Keratinocyte (primary cell): Measurements from ENCODE around the gene TMEM161A. TPM values are rescaled to one million over a fixed set of nuclear protein-coding genes. Genes with fewer than 3 reads are reported as not detected.

Source experiments
- DNase-seq: peaks from one replicate; pipeline ENCODE4 v3.0.0-alpha.2; 2011; ENCODE audit warnings: low read depth, missing footprints, low spot score
- FAIRE-seq: peaks from 2 replicates; lab custom pipeline; 2011; peaks lifted over from hg19 to GRCh38; lab: Jason Lieb, UNC
- H2AFZ ChIP-seq: 2 replicates; pipeline ENCODE4 v1.6.0; 2012; ENCODE audit warnings: low read length, control low read depth, inconsistent platforms; ENCODE audit not compliant: control insufficient read depth
- H3K27ac ChIP-seq: 2 replicates; pipeline ENCODE4 v1.5.1; 2011; ENCODE audit warnings: low read length; ENCODE audit not compliant: control insufficient read depth, insufficient read depth
- H3K27me3 ChIP-seq: 3 replicates; pipeline ENCODE4 v1.6.0; 2011; ENCODE audit warnings: low read length; ENCODE audit not compliant: control insufficient read depth, insufficient read depth; ENCODE audit errors: extremely low read depth
- H3K36me3 ChIP-seq, 2 experiments: 2 replicates in 1 of 2; 3 replicates in 1 of 2; pipeline ENCODE4 v1.5.1; 2011; ENCODE audit warnings: low read length in 2 of 2, mild to moderate bottlenecking in 1 of 2; ENCODE audit not compliant: control insufficient read depth in 2 of 2, insufficient read depth in 2 of 2; ENCODE audit errors: extremely low read depth in 1 of 2
- H3K4me1 ChIP-seq: 3 replicates; pipeline ENCODE4 v1.5.1; 2011; ENCODE audit warnings: low read length; ENCODE audit not compliant: control insufficient read depth, insufficient read depth; ENCODE audit errors: extremely low read depth
- H3K4me2 ChIP-seq: 3 replicates; pipeline ENCODE4 v1.6.0; 2011; ENCODE audit warnings: low read depth, low read length; ENCODE audit not compliant: control insufficient read depth, insufficient read depth; ENCODE audit errors: extremely low read depth
- H3K4me3 ChIP-seq, 3 experiments: fragments of 200-600 bp in 1 of 3; sonication (generic) in 1 of 3; 2 replicates in 2 of 3; 3 replicates in 1 of 3; pipeline ENCODE4 v1.5.1; 2011 to 2016; ENCODE audit warnings: low read length in 3 of 3, mild to moderate bottlenecking in 3 of 3, control low read depth in 2 of 3, inconsistent platforms in 1 of 3, low read depth in 1 of 3, mixed read lengths in 1 of 3, mixed run types in 1 of 3, moderate library complexity in 1 of 3; ENCODE audit not compliant: control insufficient read depth in 2 of 3, insufficient read depth in 2 of 3; ENCODE audit errors: extremely low read depth in 1 of 3
- H3K79me2 ChIP-seq: 2 replicates; pipeline ENCODE4 v1.6.0; 2012; ENCODE audit warnings: low read length; ENCODE audit not compliant: control insufficient read depth, insufficient read depth
- H3K9ac ChIP-seq: 3 replicates; pipeline ENCODE4 v1.6.0; 2011; ENCODE audit warnings: low read length; ENCODE audit not compliant: control insufficient read depth, insufficient read depth; ENCODE audit errors: extremely low read depth
- H3K9me1 ChIP-seq: 3 replicates; pipeline ENCODE4 v1.6.0; 2011; ENCODE audit warnings: low read length; ENCODE audit not compliant: control insufficient read depth, insufficient read depth; ENCODE audit errors: extremely low read depth
- H3K9me3 ChIP-seq: 2 replicates; pipeline ENCODE4 v1.5.1; 2012; ENCODE audit warnings: low read depth, low read length; ENCODE audit not compliant: control insufficient read depth
- H4K20me1 ChIP-seq: 3 replicates; pipeline ENCODE4 v1.6.0; 2011; ENCODE audit warnings: low read length; ENCODE audit not compliant: control insufficient read depth, insufficient read depth; ENCODE audit errors: extremely low read depth
- EZH2 ChIP-seq: IDR thresholded peaks from one replicate; pipeline ENCODE4 v1.6.1; 2012; ENCODE audit warnings: inconsistent platforms, mild to moderate bottlenecking, low read length, moderate library complexity
- dilution Hi-C: fragments of 300-500 bp; cut with MboI; formaldehyde crosslinking; loops from one replicate; pipeline ENCODE4 v1.7.0; 2020; ENCODE audit warnings: low sequenced_read_pairs; ENCODE audit not compliant: extremely low pct_ligation_motif_present
- polyA plus RNA-seq, 5 experiments: library from polyadenylated mRNA; depleted of rRNA in 3 of 5; stranded (reverse) in 3 of 5; stranded (forward) in 1 of 5; unstranded in 1 of 5; fragments of >200 nt; gene quantifications; 1 replicate in 1 of 5; 2 replicates in 3 of 5; 3 replicates in 1 of 5; pipeline versions ENCODE4 v1.2.1 to v1.2.3, GENCODE V29; 2011 to 2012; ENCODE audit warnings: missing spikeins in 2 of 5, low read depth in 1 of 5, low replicate concordance in 1 of 5
- TF ChIP-seq, protein P1 (sequence below), 3 experiments: IDR thresholded peaks in 1 of 3; conservative IDR thresholded peaks in 1 of 3; optimal IDR thresholded peaks in 1 of 3; 2 replicates in 2 of 3; 3 replicates in 1 of 3; pipeline versions ENCODE3 to v1.5.1; 2011; ENCODE audit warnings: low read length in 3 of 3, mild to moderate bottlenecking in 3 of 3, moderate library complexity in 2 of 3, control low read depth in 1 of 3, inconsistent platforms in 1 of 3; ENCODE audit not compliant: insufficient read depth in 2 of 3; ENCODE audit errors: extremely low read depth in 1 of 3

The TMEM161A gene
- polyA plus RNA-seq, 1 donor (not counting 4 experiments of a cell fraction or from before 2014, with no cell fraction given) = 18.0 TPM

GRCh38 chr19:19140476-19140875 is 2.2 kb upstream of the TMEM161A start:
- Histone ChIP-seq H3K9me1 (no peaks in the 10 kb centered on the region), H2AFZ (no peak overlapping the region), H3K27ac (no peak overlapping the region), H3K4me3 (no peak overlapping the region), H3K36me3 (no peaks in the 10 kb centered on the region), H3K9me3 (no peaks in the 10 kb centered on the region), H3K9ac (no peak overlapping the region), H3K4me2 (no peak overlapping the region), H3K4me1 (peaks cover 6% of the 10 kb centered on the region), H3K27me3 (no peaks in the 10 kb centered on the region), H4K20me1 (no peaks in the 10 kb centered on the region), H3K79me2 (peaks cover 3% of the 10 kb centered on the region)
- FAIRE-seq = no peak
- DNase-seq = no peak
- dilution Hi-C loops = no loop called here
- TF ChIP-seq EZH2 = no peak
- TF ChIP-seq, protein P1, sequence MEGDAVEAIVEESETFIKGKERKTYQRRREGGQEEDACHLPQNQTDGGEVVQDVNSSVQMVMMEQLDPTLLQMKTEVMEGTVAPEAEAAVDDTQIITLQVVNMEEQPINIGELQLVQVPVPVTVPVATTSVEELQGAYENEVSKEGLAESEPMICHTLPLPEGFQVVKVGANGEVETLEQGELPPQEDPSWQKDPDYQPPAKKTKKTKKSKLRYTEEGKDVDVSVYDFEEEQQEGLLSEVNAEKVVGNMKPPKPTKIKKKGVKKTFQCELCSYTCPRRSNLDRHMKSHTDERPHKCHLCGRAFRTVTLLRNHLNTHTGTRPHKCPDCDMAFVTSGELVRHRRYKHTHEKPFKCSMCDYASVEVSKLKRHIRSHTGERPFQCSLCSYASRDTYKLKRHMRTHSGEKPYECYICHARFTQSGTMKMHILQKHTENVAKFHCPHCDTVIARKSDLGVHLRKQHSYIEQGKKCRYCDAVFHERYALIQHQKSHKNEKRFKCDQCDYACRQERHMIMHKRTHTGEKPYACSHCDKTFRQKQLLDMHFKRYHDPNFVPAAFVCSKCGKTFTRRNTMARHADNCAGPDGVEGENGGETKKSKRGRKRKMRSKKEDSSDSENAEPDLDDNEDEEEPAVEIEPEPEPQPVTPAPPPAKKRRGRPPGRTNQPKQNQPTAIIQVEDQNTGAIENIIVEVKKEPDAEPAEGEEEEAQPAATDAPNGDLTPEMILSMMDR (optimal IDR thresholded peaks at IDR 0.05 in 1 of 3, IDR thresholded peaks at IDR 0.05 in 1 of 3, conservative IDR thresholded peaks at IDR 0.05 in 1 of 3; ENCODE audit: extremely low read depth in 1 of 3, insufficient read depth in 2 of 3, low read length in 3 of 3) = no peak

GRCh38 chr19:19139876-19140229 is 1.6 kb upstream of the TMEM161A start:
- no peak overlapping the region for H3K4me3 ChIP-seq
- no peak overlapping the region for H3K9ac ChIP-seq
- FAIRE-seq (no peak), DNase-seq (no peak)
- TF ChIP-seq, protein P1 (optimal IDR thresholded peaks at IDR 0.05 in 1 of 3, IDR thresholded peaks at IDR 0.05 in 1 of 3, conservative IDR thresholded peaks at IDR 0.05 in 1 of 3; ENCODE audit: extremely low read depth in 1 of 3, insufficient read depth in 2 of 3, low read length in 3 of 3) = no peak
- no peaks in the 10 kb centered on the region for H3K9me1 ChIP-seq
- peaks cover 3% of the 10 kb centered on the region for H3K79me2 ChIP-seq
- H3K4me2 ChIP-seq = no peak overlapping the region
- no peaks in the 10 kb centered on the region for H3K9me3 ChIP-seq
- no peaks in the 10 kb centered on the region for H4K20me1 ChIP-seq
- no peaks in the 10 kb centered on the region for H3K36me3 ChIP-seq
- no peak overlapping the region for H3K27ac ChIP-seq
- dilution Hi-C loops = no loop called here
- peaks cover 6% of the 10 kb centered on the region for H3K4me1 ChIP-seq
- H2AFZ ChIP-seq = no peak overlapping the region
- no peaks in the 10 kb centered on the region for H3K27me3 ChIP-seq
